Gastroesophageal sphincter (tissue), 3 donors: Measurements from ENCODE around the gene STON1.

Experiments
- EP300 ChIP-seq: sonication (generic); formaldehyde crosslinking; IDR thresholded peaks from one replicate; pipeline ENCODE4 v1.6.1; 2017; ENCODE audit warnings: antibody characterized with exemption, mild to moderate bottlenecking
- POLR2A ChIP-seq, 2 donors: fragments of 450-650 bp; IDR thresholded peaks; one replicate each; pipeline ENCODE4 v1.6.1; 2017; ENCODE audit warnings: antibody characterized with exemption in 2 of 2, mild to moderate bottlenecking in 2 of 2, moderate library complexity in 1 of 2
- POLR2AphosphoS5 ChIP-seq: sonication (generic); formaldehyde crosslinking; IDR thresholded peaks from one replicate; pipeline ENCODE4 v1.6.1; 2017; ENCODE audit warnings: antibody characterized with exemption
- TF ChIP-seq, protein P1 (sequence below), 4 experiments: fragments of 200-600 bp in 2 of 4; fragments of 450-650 bp in 2 of 4; sonication (generic) in 1 of 4; IDR thresholded peaks; one replicate each; pipeline ENCODE4 v1.5.1; 2017 to 2019; ENCODE audit warnings: antibody characterized with exemption in 4 of 4, mild to moderate bottlenecking in 2 of 4, moderate library complexity in 2 of 4

- TF ChIP-seq, protein P1, sequence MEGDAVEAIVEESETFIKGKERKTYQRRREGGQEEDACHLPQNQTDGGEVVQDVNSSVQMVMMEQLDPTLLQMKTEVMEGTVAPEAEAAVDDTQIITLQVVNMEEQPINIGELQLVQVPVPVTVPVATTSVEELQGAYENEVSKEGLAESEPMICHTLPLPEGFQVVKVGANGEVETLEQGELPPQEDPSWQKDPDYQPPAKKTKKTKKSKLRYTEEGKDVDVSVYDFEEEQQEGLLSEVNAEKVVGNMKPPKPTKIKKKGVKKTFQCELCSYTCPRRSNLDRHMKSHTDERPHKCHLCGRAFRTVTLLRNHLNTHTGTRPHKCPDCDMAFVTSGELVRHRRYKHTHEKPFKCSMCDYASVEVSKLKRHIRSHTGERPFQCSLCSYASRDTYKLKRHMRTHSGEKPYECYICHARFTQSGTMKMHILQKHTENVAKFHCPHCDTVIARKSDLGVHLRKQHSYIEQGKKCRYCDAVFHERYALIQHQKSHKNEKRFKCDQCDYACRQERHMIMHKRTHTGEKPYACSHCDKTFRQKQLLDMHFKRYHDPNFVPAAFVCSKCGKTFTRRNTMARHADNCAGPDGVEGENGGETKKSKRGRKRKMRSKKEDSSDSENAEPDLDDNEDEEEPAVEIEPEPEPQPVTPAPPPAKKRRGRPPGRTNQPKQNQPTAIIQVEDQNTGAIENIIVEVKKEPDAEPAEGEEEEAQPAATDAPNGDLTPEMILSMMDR (IDR thresholded peaks at IDR 0.05) = no peak
- peak; percentile 25 to 37 for TF ChIP-seq POLR2A (IDR thresholded peaks at IDR 0.05)
- TF ChIP-seq POLR2AphosphoS5 = peak; percentile 85
- TF ChIP-seq EP300 = no peak
These were observed 1.2 kb downstream of the STON1 start for GRCh38 chr2:48531141-48531648.
